HUDEP-2 (cell line): ENCODE data around the gene CDH15.
A peak's percentile ranks its signal among the peaks of the same experiment; 100 is the strongest.

Experiments
- DNase-seq, 76 experiments: peaks; one replicate each; lab custom pipeline; 2025; ENCODE audit not compliant: unreplicated experiment in 76 of 76; lab: John Stamatoyannopoulos, UW

The CDH15 gene

DNA sequence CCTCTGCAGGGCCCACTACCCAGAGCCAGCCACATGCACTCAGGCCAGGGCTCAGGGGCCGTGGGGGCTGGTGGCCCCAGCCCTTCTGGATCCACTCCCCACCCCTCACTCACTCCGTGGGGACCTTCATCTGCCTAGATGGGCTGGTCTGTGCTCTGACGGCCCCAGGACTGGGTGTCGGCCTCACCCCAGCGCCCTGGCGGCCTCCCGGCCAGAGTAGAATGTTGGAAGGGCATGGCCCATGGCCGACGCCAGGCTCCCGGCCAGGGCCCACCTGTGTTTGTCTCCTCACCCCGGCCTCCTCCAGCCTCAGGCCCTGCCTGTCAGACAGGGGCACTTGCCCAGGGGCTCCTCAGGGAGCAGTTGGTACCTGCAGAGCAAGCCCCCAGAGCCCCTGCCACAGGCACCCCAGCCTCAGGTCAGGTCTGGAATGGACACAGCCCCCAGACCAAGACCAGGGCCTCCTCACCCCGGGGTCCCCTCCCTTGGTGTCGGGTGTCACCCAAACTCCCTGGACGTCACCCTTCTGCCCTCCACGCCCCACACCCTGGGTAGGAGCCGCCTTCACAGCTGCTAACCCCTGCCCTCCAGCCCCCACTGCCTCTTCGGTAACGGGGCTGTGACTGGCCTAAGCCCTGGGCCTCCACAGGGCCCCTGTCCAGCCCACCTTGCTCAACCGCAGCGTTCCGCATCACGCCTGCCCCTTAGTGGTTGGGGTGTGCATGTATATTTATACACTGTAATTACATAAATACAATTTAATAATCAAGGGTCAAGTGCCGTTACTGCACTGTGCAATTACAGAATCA, 3.0 kb upstream of the CDH15 start:
- DNase-seq, result no peak

DNA sequence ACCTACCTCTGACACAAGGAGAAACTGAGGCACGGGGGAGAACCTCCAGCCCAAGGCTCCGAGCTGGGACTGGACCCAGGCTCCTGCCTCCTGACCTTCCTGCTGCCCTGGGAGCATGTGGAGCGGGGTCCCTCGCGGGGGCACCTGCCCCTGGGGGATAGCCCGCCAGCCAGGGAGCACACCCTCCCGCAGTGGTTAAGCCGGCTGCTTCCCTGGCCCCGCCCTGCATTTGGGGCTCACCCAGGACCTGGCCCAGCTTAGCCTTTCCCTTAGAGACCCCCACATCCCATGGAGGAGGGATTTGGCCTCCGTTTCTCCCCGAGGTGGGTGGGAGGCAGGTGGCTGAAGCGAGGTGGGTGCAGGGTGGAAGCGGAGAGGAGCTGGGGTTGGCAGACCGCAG, 1.8 kb upstream of the CDH15 start:
- DNase-seq, result no peak

DNA sequence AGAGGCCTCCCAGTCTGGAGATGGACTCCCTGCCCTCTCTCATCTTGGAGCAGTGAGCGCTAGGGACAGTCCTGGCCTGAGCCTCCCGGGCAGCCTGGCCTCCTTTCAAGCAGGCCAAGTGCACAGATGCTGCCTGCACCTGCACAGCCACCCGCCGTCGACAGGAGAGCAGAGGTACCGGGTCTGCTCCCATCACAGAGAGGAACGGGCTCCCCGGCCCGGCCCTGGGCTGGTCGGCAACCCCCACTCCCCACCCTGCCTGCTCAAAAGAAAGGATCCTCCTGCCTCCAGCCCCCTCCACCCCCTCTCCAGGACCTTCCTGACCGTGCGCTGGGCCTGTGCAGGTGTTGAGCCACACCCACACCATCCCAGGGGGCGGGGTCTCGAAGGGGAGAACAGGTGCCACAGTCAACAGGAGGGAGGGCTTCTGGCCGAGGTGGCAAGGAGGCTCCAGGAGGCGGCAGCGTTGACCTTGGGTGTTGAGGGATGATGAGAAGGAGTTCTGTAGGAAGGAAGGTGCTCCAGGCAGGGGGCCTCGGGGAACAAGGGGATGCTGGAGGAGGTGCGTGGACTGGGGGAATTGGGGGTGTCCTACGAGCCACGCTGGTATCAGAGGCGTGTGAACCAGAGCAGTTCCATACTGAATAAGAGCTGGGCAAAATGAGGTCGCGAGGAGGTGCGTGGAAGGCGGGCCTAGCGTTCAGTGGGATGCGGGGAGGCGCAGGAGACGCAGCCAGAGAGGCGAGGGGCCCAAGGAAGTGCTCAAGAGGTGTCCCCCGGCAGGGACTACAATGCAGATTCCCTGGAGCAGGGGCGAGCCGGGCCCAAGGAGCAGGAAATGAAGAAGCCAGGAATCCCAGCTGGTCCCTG, 967 bp upstream of the CDH15 start:
- no peak for DNase-seq

DNA sequence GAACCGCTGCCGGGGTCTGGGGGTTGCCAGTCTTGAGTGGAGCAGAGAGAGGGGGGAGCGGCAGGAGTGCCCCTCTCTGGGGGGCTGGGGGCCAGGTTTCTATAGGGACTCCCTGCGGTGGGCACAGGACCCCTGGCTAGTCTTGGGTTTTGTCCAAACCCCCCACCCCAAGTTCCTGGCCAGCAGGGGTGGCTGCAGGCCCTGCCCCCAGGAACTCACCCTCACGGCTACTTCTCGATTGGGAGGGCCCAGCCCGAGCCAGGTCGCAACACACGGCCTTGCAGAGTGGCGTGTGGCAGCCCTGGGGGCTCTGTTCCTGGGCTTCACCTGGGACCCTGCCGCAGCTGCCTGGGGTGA, 601 bp downstream of the CDH15 start:
- DNase-seq, result no peak

DNA sequence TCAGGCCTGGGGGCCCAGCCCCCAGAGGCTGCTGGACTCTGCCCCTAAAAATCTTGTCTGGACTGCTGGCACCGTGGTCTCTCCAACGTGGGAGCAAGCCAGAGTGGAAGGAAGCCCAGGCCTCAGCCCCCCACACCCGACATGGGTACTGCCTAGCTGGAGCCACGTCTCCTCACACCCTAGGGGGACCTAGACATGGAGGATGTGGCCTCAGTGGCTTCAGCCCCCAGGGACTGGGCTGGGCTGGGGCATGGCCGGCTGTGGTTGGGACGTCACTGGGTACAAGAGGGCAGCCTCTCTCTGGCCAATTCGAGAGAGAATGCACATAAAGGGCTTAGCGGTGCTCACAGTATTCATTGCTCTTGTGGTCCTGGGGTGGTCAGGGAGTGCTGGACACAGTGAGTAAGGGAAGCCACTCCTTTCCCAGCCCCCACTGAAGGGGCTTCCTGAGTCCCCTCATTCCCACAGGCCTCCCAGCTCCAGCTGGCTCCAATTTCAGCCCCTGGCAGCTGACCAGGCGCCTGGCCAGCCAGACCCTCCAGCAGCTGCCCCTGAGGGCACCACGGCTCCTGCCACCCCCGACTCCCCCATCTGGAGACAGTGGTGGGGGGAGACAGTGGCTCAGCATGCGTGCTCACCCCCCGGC, 1.1 kb downstream of the CDH15 start:
- DNase-seq, result no peak

DNA sequence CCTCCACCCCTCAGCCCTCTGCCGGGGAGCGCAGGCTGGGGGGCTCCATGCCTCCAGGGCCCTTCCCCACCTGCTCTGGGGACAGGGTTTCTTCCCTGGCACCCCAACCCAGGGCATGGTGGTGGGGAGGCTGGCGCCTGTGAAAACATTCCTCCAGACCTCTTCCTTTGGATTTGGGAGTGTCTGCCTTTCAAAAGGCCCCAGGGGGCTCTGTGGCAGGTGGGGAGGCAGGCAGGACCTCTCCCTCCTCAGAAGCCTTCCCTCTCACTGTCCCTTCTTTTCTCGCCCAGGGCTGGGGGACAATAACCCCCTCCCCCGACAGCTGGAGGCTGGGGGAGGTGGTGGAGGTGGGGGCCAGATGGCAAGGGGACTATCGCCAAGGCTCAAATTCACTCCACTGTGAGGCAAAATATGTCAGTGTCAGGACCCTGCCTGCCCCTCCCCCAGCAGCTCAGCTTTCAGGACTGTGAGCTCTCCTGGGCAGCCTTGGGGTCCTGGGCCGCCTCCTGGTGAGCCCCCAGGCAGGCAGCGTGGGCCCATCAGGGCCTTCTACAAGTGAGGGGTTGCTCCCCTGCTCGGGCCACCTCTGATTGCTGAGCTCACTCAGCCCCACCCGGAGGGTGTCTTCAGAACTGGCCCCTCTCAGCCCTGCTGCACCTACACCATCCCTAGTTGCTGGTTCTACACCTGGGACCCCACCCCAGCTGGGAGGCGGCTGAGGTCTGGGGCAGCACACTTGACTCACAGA, 1.8 kb downstream of the CDH15 start:
- no peak for DNase-seq

DNA sequence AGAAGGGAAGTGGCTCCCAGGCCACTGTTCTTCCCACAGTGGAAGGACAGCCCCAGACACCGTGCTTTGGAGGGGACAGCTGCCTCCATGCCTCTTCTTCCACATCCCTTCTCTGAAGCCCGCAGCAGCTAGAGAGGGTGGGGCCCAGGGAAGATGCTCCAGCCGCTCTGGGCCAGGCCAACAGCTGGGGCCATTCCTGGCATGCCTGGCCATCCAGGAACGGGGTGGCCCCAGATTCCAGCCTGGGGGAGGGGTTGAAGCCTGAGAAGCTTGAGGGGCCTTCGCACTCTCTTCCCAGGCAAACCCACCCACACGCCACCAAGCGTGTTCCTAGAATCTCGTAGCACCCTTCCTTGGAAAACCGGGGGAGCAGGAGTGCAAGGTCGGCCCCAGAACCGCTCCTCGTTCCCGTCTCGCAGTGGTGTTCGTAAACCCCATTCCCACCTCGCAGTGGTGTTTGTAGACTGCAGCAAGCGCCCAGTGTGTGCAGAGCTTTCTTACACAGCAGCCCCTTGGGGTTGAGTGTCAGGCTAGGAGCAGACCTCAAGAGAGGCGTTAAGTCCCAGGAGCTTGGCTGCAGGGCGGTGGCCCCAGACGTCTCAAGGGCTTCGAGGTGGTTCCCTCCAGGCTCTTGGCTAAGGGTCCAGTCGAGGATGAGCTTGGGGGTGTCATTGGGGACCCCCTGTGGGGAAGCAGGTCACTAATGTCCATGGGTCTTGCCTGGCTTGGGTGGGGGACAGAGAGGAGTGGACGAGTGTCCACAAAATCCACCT, 2.7 kb downstream of the CDH15 start:
- no peak for DNase-seq

DNA sequence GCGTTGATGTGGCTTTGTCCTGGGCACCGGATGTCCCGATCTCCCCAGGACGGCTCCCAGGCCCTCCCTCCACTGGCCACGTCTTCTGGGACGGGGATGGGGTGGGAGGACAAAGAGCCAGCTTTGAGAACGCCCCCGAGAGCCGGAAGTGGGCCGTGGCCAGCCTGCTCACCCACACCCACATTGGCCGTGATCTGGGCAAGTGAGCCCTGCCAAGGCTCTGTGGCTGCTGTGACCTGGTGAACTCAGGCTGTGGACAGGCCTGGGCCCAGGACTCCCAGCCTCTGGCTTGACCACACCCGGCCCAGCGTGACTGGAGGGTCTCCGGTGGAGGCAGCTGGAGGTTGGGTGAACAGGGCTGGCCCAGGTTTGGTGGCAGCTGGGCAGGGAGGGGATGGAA, 3.3 kb downstream of the CDH15 start:
- no peak for DNase-seq

DNA sequence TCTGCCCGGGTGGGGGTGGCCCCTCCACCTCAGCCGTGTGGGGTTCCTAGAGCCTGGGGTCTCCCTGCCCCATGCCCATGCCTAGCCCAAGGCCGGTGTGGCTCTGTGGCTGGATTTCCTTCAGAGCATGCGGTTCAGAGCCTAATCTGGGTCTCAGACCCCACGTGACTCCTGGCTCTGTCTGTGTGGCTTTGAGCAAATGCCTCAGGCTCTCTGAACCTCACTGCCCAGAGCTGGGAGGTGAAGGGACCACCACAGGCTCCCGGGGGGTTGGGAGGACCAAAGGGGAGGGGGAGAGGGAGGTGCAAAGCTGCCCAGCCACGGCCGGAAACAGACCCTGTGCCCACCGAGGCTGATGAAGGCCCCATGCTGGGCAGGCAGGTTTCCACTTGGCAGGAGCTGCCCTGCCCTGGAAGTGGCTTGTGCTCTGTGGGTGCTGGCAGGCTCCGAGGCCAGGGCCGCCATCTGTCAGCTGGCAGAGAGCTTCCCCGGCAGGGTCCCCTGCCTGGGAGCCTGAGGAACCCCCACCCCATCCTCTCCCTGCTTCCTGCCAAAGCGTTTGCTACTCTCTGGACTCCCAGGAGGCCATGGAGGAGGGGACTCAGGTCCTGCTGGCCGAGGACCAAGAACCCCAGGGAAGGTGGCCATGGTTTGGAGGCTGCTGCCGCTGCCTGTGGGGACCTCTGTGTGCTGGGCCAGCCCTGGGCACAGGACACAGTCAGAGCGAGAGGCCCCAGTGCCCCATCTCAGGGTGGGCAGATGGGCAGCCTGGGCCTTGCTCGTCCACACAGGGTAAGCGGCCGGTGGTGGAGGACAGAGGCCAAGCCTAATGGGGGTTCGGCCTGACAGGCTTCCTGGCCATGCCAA, 4.0 kb downstream of the CDH15 start:
- peak in 1 of 76 experiments; percentile 23 for DNase-seq

DNA sequence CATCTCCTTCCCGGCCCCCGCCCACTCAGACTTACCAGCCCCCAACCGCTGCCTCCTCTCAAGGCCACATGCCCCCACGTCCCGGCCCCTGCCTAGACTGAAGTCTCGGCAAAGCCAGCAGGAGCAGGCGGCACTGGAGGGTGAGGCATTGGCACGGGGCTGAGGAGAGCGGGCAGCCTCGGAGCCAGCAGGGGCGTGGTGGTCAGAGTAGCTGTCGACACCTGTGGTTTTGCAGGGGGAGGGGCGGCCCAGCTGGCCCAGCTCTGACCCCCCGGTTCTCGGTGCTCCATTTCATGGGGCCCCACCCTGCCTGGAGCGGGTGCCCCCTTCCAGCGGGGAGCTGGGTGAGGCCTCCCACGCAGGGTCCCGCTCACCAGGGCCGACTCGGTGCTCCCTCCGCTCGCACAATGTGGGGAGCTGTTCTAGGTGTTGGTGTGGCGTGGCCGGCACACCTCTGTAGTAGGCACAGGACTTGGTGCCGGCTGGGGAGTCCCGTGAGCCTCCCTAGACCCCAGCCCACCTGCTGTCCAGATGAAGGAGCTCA, 4.7 kb downstream of the CDH15 start:
- no peak for DNase-seq

DNA sequence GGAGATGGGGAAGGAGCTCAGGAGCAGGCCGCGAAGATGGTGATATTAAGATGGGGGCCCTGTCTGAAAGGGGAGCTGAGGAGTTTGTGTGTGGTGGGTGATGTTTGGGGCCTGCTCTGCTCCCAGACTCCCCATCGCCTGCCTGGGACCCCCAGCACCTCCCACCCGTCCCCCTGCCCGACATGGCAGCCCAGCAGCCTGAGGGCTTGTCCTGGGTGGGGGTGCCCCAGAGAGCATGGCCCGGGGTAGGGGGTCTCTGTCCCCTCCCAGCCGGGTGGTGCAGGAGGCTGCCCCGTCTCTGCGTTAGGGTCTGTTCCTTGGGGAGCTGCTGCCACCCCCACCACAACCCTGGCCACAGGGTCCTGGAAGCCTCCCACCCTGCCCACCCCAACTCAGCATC, 5.2 kb downstream of the CDH15 start:
- no peak for DNase-seq

DNA sequence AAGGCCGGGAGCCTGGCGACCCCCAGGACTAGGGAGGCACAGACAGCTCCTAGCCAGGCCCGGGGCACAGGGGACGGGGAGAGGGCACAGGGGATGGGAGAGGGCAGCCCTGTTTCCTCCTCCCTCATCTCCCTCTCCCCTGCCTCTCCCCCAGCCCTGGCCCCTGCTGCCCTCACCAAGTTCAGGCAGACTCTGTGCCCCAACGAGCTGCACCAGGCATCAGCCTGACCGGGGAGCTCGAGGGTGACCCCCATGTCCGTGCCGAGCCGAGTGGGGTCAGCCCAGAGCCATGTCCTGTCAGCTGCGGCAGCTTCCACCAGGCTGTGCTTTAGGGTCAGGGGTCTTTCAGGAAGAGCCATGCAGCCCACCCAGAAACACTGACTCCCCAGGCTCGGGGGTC, 6.0 kb downstream of the CDH15 start:
- DNase-seq, result no peak

DNA sequence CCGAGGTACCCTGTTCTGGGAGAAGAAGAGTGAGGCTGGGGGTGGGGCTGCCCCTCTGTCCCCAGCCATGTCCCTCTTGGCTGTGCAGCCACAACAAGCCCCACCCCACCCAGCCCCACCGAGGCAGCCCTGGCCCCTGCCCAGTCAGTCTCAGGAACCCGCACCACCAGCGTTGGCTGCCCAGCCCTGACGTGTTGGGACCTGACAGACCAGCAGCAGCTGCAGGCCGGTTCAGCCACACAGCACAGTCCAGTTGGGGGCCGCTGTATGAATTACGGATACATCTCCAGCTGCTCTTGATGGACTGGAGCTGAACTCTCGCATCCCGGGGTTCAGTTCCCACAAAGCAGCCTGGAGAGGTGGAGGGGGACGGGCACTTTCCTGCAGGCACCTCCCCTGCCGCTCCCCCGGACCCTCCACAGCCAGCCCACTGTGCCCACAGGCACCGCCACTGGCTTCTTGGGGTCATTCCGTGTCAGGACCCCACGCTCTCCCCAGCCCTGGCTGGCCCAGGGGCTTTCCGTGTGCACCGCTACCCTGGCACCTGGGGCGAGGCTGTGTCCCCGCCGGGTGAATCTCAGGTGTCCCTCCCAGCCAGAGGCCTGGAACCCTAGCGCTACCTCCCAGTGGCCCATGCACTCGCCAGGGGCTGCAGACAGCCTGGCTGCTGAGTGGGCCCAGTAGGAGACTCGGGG, 7.1 kb downstream of the CDH15 start:
- DNase-seq, result no peak

DNA sequence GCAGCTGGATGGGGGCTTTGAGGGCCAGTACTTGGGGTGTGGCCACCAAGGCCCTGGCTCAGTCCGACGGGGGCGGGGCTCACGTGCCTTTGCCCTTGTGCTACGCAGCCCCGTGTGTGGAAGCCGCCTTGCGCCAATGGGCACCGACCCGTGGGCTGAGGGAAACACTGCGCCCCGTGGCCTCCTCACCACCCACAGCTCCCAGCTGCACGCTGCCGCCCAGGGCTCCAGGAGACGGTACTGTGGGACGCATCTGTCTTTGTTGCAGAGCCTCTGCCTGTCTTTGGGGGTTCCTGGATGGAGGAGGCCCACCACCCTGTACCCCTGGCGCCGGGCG, 7.6 kb downstream of the CDH15 start:
- DNase-seq, result no peak

DNA sequence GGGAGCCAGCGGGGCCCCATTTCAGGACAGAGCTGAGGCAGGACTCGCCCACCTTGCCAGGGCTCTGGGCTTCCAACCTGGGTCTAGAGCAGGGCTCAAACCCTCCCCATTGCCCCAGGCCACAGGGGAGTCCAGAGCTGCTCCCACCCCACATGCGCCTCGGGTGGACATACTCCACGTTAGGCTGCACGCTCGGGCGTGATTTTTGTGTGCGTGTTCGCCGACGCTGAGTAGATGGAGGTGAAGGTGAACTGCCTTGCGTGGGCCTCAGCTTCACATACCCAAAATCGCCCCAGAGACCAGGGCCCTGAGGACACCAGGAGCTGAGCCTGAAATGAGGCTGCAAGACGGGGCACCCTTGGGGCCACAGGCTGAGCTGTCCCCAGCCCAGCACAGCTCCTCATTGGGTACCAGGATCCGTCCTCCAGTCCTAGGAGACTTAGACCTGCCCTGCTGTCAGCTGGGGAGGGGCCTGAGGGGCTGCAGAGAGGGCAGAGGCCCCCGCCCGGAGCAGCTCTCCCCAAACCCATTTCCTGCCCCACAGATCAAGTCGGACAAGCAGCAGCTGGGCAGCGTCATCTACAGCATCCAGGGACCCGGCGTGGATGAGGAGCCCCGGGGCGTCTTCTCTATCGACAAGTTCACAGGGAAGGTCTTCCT, 8.2 kb downstream of the CDH15 start:
- DNase-seq, result no peak

DNA sequence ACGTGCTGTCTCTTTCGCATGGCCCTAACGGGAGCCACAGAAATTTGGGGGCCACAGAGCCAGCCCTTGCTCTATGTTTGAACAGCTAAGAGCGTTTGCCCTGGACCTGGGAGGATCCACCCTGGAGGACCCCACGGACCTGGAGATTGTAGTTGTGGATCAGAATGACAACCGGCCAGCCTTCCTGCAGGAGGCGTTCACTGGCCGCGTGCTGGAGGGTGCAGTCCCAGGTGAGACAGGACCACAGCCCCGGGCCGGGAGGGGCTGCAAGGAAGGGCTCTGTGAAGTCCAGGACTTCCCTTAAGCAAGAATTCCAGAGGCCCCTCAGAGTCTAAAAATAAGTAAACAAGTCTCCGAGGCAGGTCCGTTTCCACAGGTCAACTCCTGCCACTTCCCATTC, 11.9 kb downstream of the CDH15 start:
- no peak for DNase-seq

DNA sequence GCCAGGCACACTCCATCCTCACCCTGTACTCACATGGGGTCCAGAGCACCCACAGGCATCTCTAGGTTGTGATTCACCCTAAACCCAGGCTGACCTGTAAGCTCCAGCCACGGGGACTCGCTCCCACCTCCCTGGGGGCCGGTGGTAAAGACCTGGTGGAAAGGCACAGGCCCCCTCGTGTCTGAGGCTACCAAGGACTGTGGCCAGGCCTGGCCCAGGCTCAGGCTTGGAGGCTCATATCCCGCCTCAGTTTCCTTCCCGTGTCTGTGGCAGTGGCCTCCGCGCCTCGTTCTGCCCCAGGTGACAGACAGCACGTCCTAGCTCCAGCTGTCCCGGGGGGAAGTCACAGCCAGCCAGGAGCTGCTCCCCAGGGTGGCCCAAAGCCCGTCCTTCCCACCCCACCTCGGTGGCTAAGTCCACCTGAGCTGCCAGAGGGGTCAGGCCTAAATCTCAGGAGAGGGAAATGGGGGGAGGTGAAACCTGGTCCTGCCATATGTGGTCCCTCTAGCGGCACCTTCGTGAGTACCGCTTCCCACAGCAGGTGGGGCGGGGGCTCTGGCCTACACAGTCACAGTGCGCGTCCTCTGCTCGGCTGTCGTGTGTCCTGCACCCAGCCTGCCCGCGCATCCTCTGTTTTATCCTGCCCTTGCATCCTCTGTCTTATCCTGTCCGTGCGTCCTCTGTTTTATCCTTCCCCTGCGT, 12.6 kb downstream of the CDH15 start:
- no peak for DNase-seq

DNA sequence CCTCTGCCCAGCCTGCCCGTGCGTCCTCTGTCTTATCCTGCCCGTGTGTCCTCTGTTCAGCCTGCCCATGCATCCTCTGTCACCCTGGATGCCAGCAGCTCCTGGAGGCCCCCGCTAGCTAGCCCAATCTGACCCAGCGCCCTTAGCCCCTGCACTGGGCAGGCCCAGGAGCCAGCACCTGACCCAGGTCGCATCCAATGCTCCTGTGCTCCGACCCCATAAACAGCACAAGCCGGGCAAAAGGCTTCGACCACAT, 13.1 kb downstream of the CDH15 start:
- no peak for DNase-seq
